ENCODE data around the gene CSNK1G3.
"Not testable (repeated sequence)": the region's sequence is repeated elsewhere in the genome, so short reads cannot be mapped to it uniquely, and the experiment has no call there.

Gene CSNK1G3

GRCh38 chr5:123478546-123478945, 33.4 kb upstream of the CSNK1G3 start:
- ChIA-PET CTCF (no interaction called here), POLR2A (no interaction called here)

GRCh38 chr5:123482258-123482657, 29.7 kb upstream of the CSNK1G3 start:
- ChIA-PET POLR2A (no interaction called here), CTCF (interaction anchor here (1.1 kb wide), 1 partner anchor 58 kb away, joined by 3 read pairs; no protein-coding TSS in a partner anchor)
- 100% methylated on average over 3 of the region's 4 CpGs for WGBS (ENCODE audit: insufficient coverage)
- no peak overlapping the region for H3K4me3 ChIP-seq (ENCODE audit: control insufficient read depth in 1 of 7, extremely low read depth in 1 of 7, insufficient read depth in 4 of 7, low read depth in 2 of 7, low read length in 6 of 7)
- no peak overlapping the region for H3K27ac ChIP-seq (ENCODE audit: insufficient read depth in 1 of 2, low read depth in 1 of 2, low read length in 2 of 2, poor library complexity in 1 of 2, severe bottlenecking in 2 of 2)
- H3K36me3 ChIP-seq (ENCODE audit: control insufficient read depth in 4 of 4, insufficient read depth in 4 of 4, low read length in 3 of 4): no peaks in the 10 kb centered on the region
- H3K4me1 ChIP-seq (ENCODE audit: control extremely low read depth in 1 of 4, control insufficient read depth in 4 of 4, insufficient read depth in 4 of 4, low read length in 3 of 4): no peaks in the 10 kb centered on the region
- DNase-seq: no peak
- no peaks in the 10 kb centered on the region for H3K9me3 ChIP-seq (ENCODE audit: control extremely low read depth in 1 of 5, control insufficient read depth in 4 of 5, insufficient read depth in 2 of 5, low read depth in 1 of 5, low read length in 4 of 5)
- peaks cover 0 to 1% (median 0%) of the 10 kb centered on the region in 5 experiments for H3K27me3 ChIP-seq (replicated peaks in 2 of 5; ENCODE audit: control insufficient read depth in 4 of 5, insufficient read depth in 5 of 5, low read length in 4 of 5)

More at GRCh38 chr5:123478546-123478945, 33.4 kb upstream of the CSNK1G3 start:
- 91% methylated on average over 1 of the region's 1 CpG for WGBS (ENCODE audit: insufficient coverage)
- no peaks in the 10 kb centered on the region for H3K4me1 ChIP-seq (ENCODE audit: control extremely low read depth in 1 of 4, control insufficient read depth in 4 of 4, insufficient read depth in 4 of 4, low read length in 3 of 4)
- H3K27me3 ChIP-seq (replicated peaks in 2 of 5; ENCODE audit: control insufficient read depth in 4 of 5, insufficient read depth in 5 of 5, low read length in 4 of 5): peaks cover 0 to 3% (median 0%) of the 10 kb centered on the region in 5 experiments
- H3K36me3 ChIP-seq (ENCODE audit: control insufficient read depth in 4 of 4, insufficient read depth in 4 of 4, low read length in 3 of 4): no peaks in the 10 kb centered on the region
- H3K9me3 ChIP-seq (ENCODE audit: control extremely low read depth in 1 of 5, control insufficient read depth in 4 of 5, insufficient read depth in 2 of 5, low read depth in 1 of 5, low read length in 4 of 5): no peaks in the 10 kb centered on the region
- no peak overlapping the region for H3K27ac ChIP-seq (ENCODE audit: insufficient read depth in 1 of 2, low read depth in 1 of 2, low read length in 2 of 2, poor library complexity in 1 of 2, severe bottlenecking in 2 of 2)
- no peak overlapping the region for H3K4me3 ChIP-seq (ENCODE audit: control insufficient read depth in 1 of 7, extremely low read depth in 1 of 7, insufficient read depth in 4 of 7, low read depth in 2 of 7, low read length in 6 of 7)
- DNase-seq: no peak

GRCh38 chr5:123483446-123484077, 28.4 kb upstream of the CSNK1G3 start:
- peaks cover 0 to 2% (median 0%) of the 10 kb centered on the region in 5 experiments for H3K9me3 ChIP-seq (ENCODE audit: control extremely low read depth in 1 of 5, control insufficient read depth in 4 of 5, insufficient read depth in 2 of 5, low read depth in 1 of 5, low read length in 4 of 5)
- no peak overlapping the region for H3K4me3 ChIP-seq (ENCODE audit: control insufficient read depth in 1 of 7, extremely low read depth in 1 of 7, insufficient read depth in 4 of 7, low read depth in 2 of 7, low read length in 6 of 7)
- POLR2A ChIA-PET: no interaction called here
- H3K27ac ChIP-seq (ENCODE audit: insufficient read depth in 1 of 2, low read depth in 1 of 2, low read length in 2 of 2, poor library complexity in 1 of 2, severe bottlenecking in 2 of 2): no peak overlapping the region
- no peak for DNase-seq
- peaks cover 0 to 3% (median 0%) of the 10 kb centered on the region in 5 experiments for H3K27me3 ChIP-seq (replicated peaks in 2 of 5; ENCODE audit: control insufficient read depth in 4 of 5, insufficient read depth in 5 of 5, low read length in 4 of 5)
- no peaks in the 10 kb centered on the region for H3K36me3 ChIP-seq (ENCODE audit: control insufficient read depth in 4 of 4, insufficient read depth in 4 of 4, low read length in 3 of 4)
- no peaks in the 10 kb centered on the region for H3K4me1 ChIP-seq (ENCODE audit: control extremely low read depth in 1 of 4, control insufficient read depth in 4 of 4, insufficient read depth in 4 of 4, low read length in 3 of 4)
- CTCF ChIA-PET: interaction anchor here (1.0 kb wide), 1 partner anchor 12 kb away, joined by 3 read pairs; no protein-coding TSS in a partner anchor

- H3K27ac ChIP-seq (ENCODE audit: insufficient read depth in 1 of 2, low read depth in 1 of 2, low read length in 2 of 2, poor library complexity in 1 of 2, severe bottlenecking in 2 of 2): no peak overlapping the region
- H3K27me3 ChIP-seq (replicated peaks in 2 of 5; ENCODE audit: control insufficient read depth in 4 of 5, insufficient read depth in 5 of 5, low read length in 4 of 5): peaks cover 0 to 3% (median 0%) of the 10 kb centered on the region in 5 experiments
- no peaks in the 10 kb centered on the region for H3K4me1 ChIP-seq (ENCODE audit: control extremely low read depth in 1 of 4, control insufficient read depth in 4 of 4, insufficient read depth in 4 of 4, low read length in 3 of 4)
- no peaks in the 10 kb centered on the region for H3K36me3 ChIP-seq (ENCODE audit: control insufficient read depth in 4 of 4, insufficient read depth in 4 of 4, low read length in 3 of 4)
- peaks cover 0 to 2% (median 0%) of the 10 kb centered on the region in 5 experiments for H3K9me3 ChIP-seq (ENCODE audit: control extremely low read depth in 1 of 5, control insufficient read depth in 4 of 5, insufficient read depth in 2 of 5, low read depth in 1 of 5, low read length in 4 of 5)
- WGBS (ENCODE audit: insufficient coverage): no CpG with 5 or more reads among the region's 2 CpGs
- no peak overlapping the region for H3K4me3 ChIP-seq (ENCODE audit: control insufficient read depth in 1 of 7, extremely low read depth in 1 of 7, insufficient read depth in 4 of 7, low read depth in 2 of 7, low read length in 6 of 7)
- POLR2A ChIA-PET: no interaction called here
- CTCF ChIA-PET: no interaction called here
- DNase-seq: no peak
Observed at GRCh38 chr5:123485275-123485674, 26.7 kb upstream of the CSNK1G3 start.

- POLR2A ChIA-PET: interaction anchor here (0.6 kb wide), 1 partner anchor 124 kb away, joined by 3 read pairs; no protein-coding TSS in a partner anchor
- Histone ChIP-seq H3K4me3 (ENCODE audit: control insufficient read depth in 1 of 7, extremely low read depth in 1 of 7, insufficient read depth in 4 of 7, low read depth in 2 of 7, low read length in 6 of 7) (no peak overlapping the region), H3K4me1 (ENCODE audit: control extremely low read depth in 1 of 4, control insufficient read depth in 4 of 4, insufficient read depth in 4 of 4, low read length in 3 of 4) (no peaks in the 10 kb centered on the region), H3K36me3 (ENCODE audit: control insufficient read depth in 4 of 4, insufficient read depth in 4 of 4, low read length in 3 of 4) (no peaks in the 10 kb centered on the region), H3K9me3 (ENCODE audit: control extremely low read depth in 1 of 5, control insufficient read depth in 4 of 5, insufficient read depth in 2 of 5, low read depth in 1 of 5, low read length in 4 of 5) (peaks cover 0 to 2% (median 0%) of the 10 kb centered on the region in 5 experiments), H3K27me3 (replicated peaks in 2 of 5; ENCODE audit: control insufficient read depth in 4 of 5, insufficient read depth in 5 of 5, low read length in 4 of 5) (peaks cover 0 to 3% (median 0%) of the 10 kb centered on the region in 5 experiments), H3K27ac (ENCODE audit: insufficient read depth in 1 of 2, low read depth in 1 of 2, low read length in 2 of 2, poor library complexity in 1 of 2, severe bottlenecking in 2 of 2) (no peak overlapping the region)
- CTCF ChIA-PET: interaction anchor here (1.6 kb wide), 1 partner anchor 14 kb away, joined by 3 read pairs; no protein-coding TSS in a partner anchor
- no peak for DNase-seq
- WGBS (ENCODE audit: insufficient coverage): 94% methylated on average over 4 of the region's 7 CpGs
Observed at GRCh38 chr5:123486951-123487655, 24.9 kb upstream of the CSNK1G3 start.

- Histone ChIP-seq H3K27me3 (replicated peaks in 2 of 5; ENCODE audit: control insufficient read depth in 4 of 5, insufficient read depth in 5 of 5, low read length in 4 of 5) (peaks cover 0 to 3% (median 0%) of the 10 kb centered on the region in 5 experiments), H3K27ac (ENCODE audit: insufficient read depth in 1 of 2, low read depth in 1 of 2, low read length in 2 of 2, poor library complexity in 1 of 2, severe bottlenecking in 2 of 2) (no peak overlapping the region), H3K4me1 (ENCODE audit: control extremely low read depth in 1 of 4, control insufficient read depth in 4 of 4, insufficient read depth in 4 of 4, low read length in 3 of 4) (no peaks in the 10 kb centered on the region), H3K36me3 (ENCODE audit: control insufficient read depth in 4 of 4, insufficient read depth in 4 of 4, low read length in 3 of 4) (no peaks in the 10 kb centered on the region), H3K9me3 (ENCODE audit: control extremely low read depth in 1 of 5, control insufficient read depth in 4 of 5, insufficient read depth in 2 of 5, low read depth in 1 of 5, low read length in 4 of 5) (peaks cover 0 to 2% (median 0%) of the 10 kb centered on the region in 5 experiments), H3K4me3 (ENCODE audit: control insufficient read depth in 1 of 7, extremely low read depth in 1 of 7, insufficient read depth in 4 of 7, low read depth in 2 of 7, low read length in 6 of 7) (no peak overlapping the region)
- ChIA-PET CTCF (no interaction called here), POLR2A (no interaction called here)
- no CpG with 5 or more reads among the region's 5 CpGs for WGBS (ENCODE audit: insufficient coverage)
- DNase-seq: no peak
Observed at GRCh38 chr5:123490974-123491373, 21.0 kb upstream of the CSNK1G3 start.

GRCh38 chr5:123495211-123495610, 16.8 kb upstream of the CSNK1G3 start:
- H3K27me3 ChIP-seq (replicated peaks in 2 of 5; ENCODE audit: control insufficient read depth in 4 of 5, insufficient read depth in 5 of 5, low read length in 4 of 5); H3K4me3 ChIP-seq (ENCODE audit: control insufficient read depth in 1 of 7, extremely low read depth in 1 of 7, insufficient read depth in 4 of 7, low read depth in 2 of 7, low read length in 6 of 7); H3K9me3 ChIP-seq (ENCODE audit: control extremely low read depth in 1 of 5, control insufficient read depth in 4 of 5, insufficient read depth in 2 of 5, low read depth in 1 of 5, low read length in 4 of 5); H3K36me3 ChIP-seq (ENCODE audit: control insufficient read depth in 4 of 4, insufficient read depth in 4 of 4, low read length in 3 of 4); POLR2A ChIA-PET; H3K4me1 ChIP-seq (ENCODE audit: control extremely low read depth in 1 of 4, control insufficient read depth in 4 of 4, insufficient read depth in 4 of 4, low read length in 3 of 4); DNase-seq; H3K27ac ChIP-seq (ENCODE audit: insufficient read depth in 1 of 2, low read depth in 1 of 2, low read length in 2 of 2, poor library complexity in 1 of 2, severe bottlenecking in 2 of 2): not testable (repeated sequence)
- whole genome bisulfite sequencing (ENCODE audit: insufficient coverage): 100% methylated on average over 1 of the region's 2 CpGs
- CTCF ChIA-PET: interaction anchor here (0.8 kb wide), 1 partner anchor 11 kb away, joined by 3 read pairs; no protein-coding TSS in a partner anchor
